K562 (cell line): ENCODE data around the gene BLTP2. TPM values are rescaled to one million over a fixed set of nuclear protein-coding genes. Genes with fewer than 3 reads are reported as not detected.

ENCODE experiments used
- ATAC-seq: fragments of 200-7000 bp; cut with Tn5 transposase; 3 replicates; pipeline ENCODE4 v1.9.1; 2020; ENCODE audit warnings: moderate library complexity
- BruUV-seq: library from RNA; stranded (reverse); fragments of 400-500 nt; replicated peaks from 2 replicates; lab custom pipeline; 2021; lab: Mats Ljungman, UMichigan
- CTCF ChIA-PET: fragments of 300-600 bp; formaldehyde crosslinking; extraction: SDS; loops from one replicate; lab custom pipeline; 2021; ENCODE audit warnings: low intra/inter-chr PET ratio; lab: Yijun Ruan, JAX
- POLR2A ChIA-PET: fragments of 300-600, 350-650 bp; sonication (Branson Sonifier 250); formaldehyde crosslinking; extraction: SDS; loops from one replicate; lab custom pipeline; 2021; ENCODE audit warnings: antibody characterized with exemption, inconsistent platforms; lab: Yijun Ruan, JAX
- DNase-seq, 4 experiments: peaks; one replicate each; pipeline versions ENCODE4 v3.0.0 to v3.0.0-alpha.2; 2011 to 2018; ENCODE audit warnings: low spot score in 3 of 4, mixed read lengths in 3 of 4; ENCODE audit errors: extremely low read depth in 1 of 4
- FAIRE-seq: peaks from 2 replicates; lab custom pipeline; 2011; peaks lifted over from hg19 to GRCh38; lab: Jason Lieb, UNC
- H2AFZ ChIP-seq: 2 replicates; pipeline ENCODE4 v1.6.0; 2011; ENCODE audit warnings: low read depth, low read length, control low read depth, inconsistent platforms
- H3K27ac ChIP-seq: fragments of 200-600 bp; 3 replicates; pipeline ENCODE4 v1.8.0; 2011; ENCODE audit warnings: low read depth, mild to moderate bottlenecking, control low read depth, inconsistent platforms, low read length, moderate library complexity, mixed read lengths; ENCODE audit errors: extremely low read depth
- H3K27me3 ChIP-seq, 2 experiments: fragments of 300-600 bp in 1 of 2; 2 replicates in 1 of 2; 3 replicates in 1 of 2; pipeline versions ENCODE4 v1.6.0 to v1.8.0; 2011; ENCODE audit warnings: inconsistent platforms in 2 of 2, low read length in 2 of 2, mild to moderate bottlenecking in 1 of 2, mixed read lengths in 1 of 2, moderate library complexity in 1 of 2; ENCODE audit not compliant: control insufficient read depth in 2 of 2, insufficient read depth in 2 of 2
- H3K36me3 ChIP-seq: fragments of 300-600 bp; 3 replicates; pipeline ENCODE4 v1.8.0; 2011; ENCODE audit warnings: mild to moderate bottlenecking, low read length, inconsistent platforms; ENCODE audit not compliant: control insufficient read depth, insufficient read depth
- H3K4me1 ChIP-seq, 2 experiments: fragments of 200-600 bp in 1 of 2; replicated peaks in 1 of 2; 2 replicates in 1 of 2; 3 replicates in 1 of 2; pipeline versions ENCODE4 v1.5.1 to v1.8.0; 2011; ENCODE audit warnings: inconsistent platforms in 2 of 2, low read length in 2 of 2, mild to moderate bottlenecking in 1 of 2, mixed read lengths in 1 of 2, moderate library complexity in 1 of 2; ENCODE audit not compliant: control insufficient read depth in 2 of 2, insufficient read depth in 2 of 2
- H3K4me2 ChIP-seq: 2 replicates; pipeline ENCODE4 v1.6.1; 2011; ENCODE audit warnings: low read length, control low read depth, inconsistent platforms, mixed read lengths; ENCODE audit not compliant: insufficient read depth
- H3K4me3 ChIP-seq: fragments of 200-600 bp; sonication (generic), shearing (Covaris generic); 2 replicates; pipeline ENCODE4 v1.5.1; 2016; ENCODE audit warnings: control low read depth, inconsistent platforms
- H3K79me2 ChIP-seq: fragments of 200-600 bp; 3 replicates; pipeline ENCODE4 v1.8.0; 2011; ENCODE audit warnings: low read length, inconsistent platforms; ENCODE audit not compliant: control insufficient read depth, insufficient read depth
- H3K9ac ChIP-seq, 2 experiments: 2 replicates each; pipeline versions ENCODE4 v1.6.0 to v1.6.1; 2011; ENCODE audit warnings: low read depth in 2 of 2, low read length in 2 of 2, control low read depth in 1 of 2, inconsistent platforms in 1 of 2, mild to moderate bottlenecking in 1 of 2, mixed read lengths in 1 of 2; ENCODE audit not compliant: insufficient read depth in 1 of 2
- H3K9me1 ChIP-seq: one replicate; pipeline ENCODE4 v1.6.0; 2011; ENCODE audit warnings: inconsistent platforms, mild to moderate bottlenecking, low read length, moderate library complexity; ENCODE audit not compliant: control insufficient read depth, insufficient read depth
- H3K9me3 ChIP-seq: replicated peaks from 2 replicates; pipeline ENCODE4 v1.5.1; 2011; ENCODE audit warnings: low read depth, low read length, inconsistent platforms; ENCODE audit not compliant: control insufficient read depth, insufficient read depth
- H4K20me1 ChIP-seq: replicated peaks from 2 replicates; pipeline ENCODE4 v1.6.1; 2011; ENCODE audit warnings: low read length, inconsistent platforms, mixed read lengths; ENCODE audit not compliant: control insufficient read depth, insufficient read depth
- BRF1 ChIP-seq: IDR thresholded peaks from 3 replicates; pipeline ENCODE4 v1.6.1; 2011; ENCODE audit warnings: borderline replicate concordance, mild to moderate bottlenecking; ENCODE audit not compliant: insufficient read length; ENCODE audit errors: extremely low read depth
- POLR2A ChIP-seq: fragments of 450-650 bp; conservative IDR thresholded peaks from 2 replicates; pipeline ENCODE4 v1.6.1; 2016
- POLR2AphosphoS5 ChIP-seq: IDR thresholded peaks from 2 replicates; pipeline ENCODE4 v1.6.1; 2011; ENCODE audit warnings: mild to moderate bottlenecking, low read depth, low read length, moderate library complexity; ENCODE audit not compliant: control insufficient read depth, insufficient read depth
- POLR2G ChIP-seq: fragments of 200-400 bp; formaldehyde crosslinking; IDR thresholded peaks from 2 replicates; pipeline ENCODE4 v1.6.1; 2017; ENCODE audit warnings: low read depth, mild to moderate bottlenecking, antibody characterized with exemption, low read length, moderate library complexity
- THRA ChIP-seq: fragments of 450-650 bp; IDR thresholded peaks from 2 replicates; pipeline ENCODE4 v1.6.1; 2017; ENCODE audit warnings: mild to moderate bottlenecking, moderate library complexity
- WGBS: fragments of 100-300 bp; shearing (Covaris generic); methylation state at CpG from one replicate; pipeline ENCODE4 v1.1.6; 2016; ENCODE audit warnings: low coverage, mixed read lengths; ENCODE audit not compliant: insufficient coverage; ENCODE audit errors: missing lambda C conversion rate; 5-methylcytosine and 5-hydroxymethylcytosine counted together
- in situ Hi-C: fragments of 300-500 bp; cut with MboI; formaldehyde crosslinking; loops from 4 replicates; pipeline ENCODE4 v1.15.0; 2018; ENCODE audit warnings: inconsistent platforms, mixed read lengths
- intact Hi-C: fragments of 100-400 bp; cut with micrococcal nuclease; formaldehyde crosslinking; loops from 2 replicates; pipeline ENCODE4 v1.14.2; 2022
- polyA plus RNA-seq, 8 experiments: library from polyadenylated mRNA; depleted of rRNA in 4 of 8; stranded (reverse) in 5 of 8; unstranded in 3 of 8; fragments of >200 nt; fragmentation: Nextera tagmentation in 2 of 8; fragmentation: Illumina TruSeq in 1 of 8; extraction: Ambion mirVana in 2 of 8; extraction: Trizol in 1 of 8; gene quantifications; 2 replicates each; pipeline versions ENCODE4 v1.2.1 to v1.2.3, GENCODE V29; 2011 to 2014; ENCODE audit warnings: inconsistent platforms in 1 of 8, missing spikeins in 1 of 8
- total RNA-seq, 7 experiments: library from RNA; depleted of rRNA in 6 of 7; stranded (reverse); fragments of >200 nt in 6 of 7; fragmentation: Illumina TruSeq in 2 of 7; extraction: Trizol in 2 of 7; gene quantifications; 2 replicates each; pipeline versions ENCODE4 v1.2.1 to v1.2.3, GENCODE V29; 2011 to 2021; ENCODE audit warnings: low replicate concordance in 1 of 7

BLTP2 gene
- total and polyA plus RNA-seq, 9 of the 15 experiments (the other 6 are each of a cell fraction or from before 2014, with no cell fraction given) = 14.7 to 174 (median 103) TPM

- H2AFZ ChIP-seq = no peak within 1 kb of the TSS
- ChIA-PET CTCF (interaction anchor here (1.9 kb wide), 1 partner anchor 119 kb away, joined by 16 read pairs; no protein-coding TSS in a partner anchor), POLR2A (interaction anchor here (0.5 to 1.6 kb wide), 6 partner anchors 10 to 124 kb away, joined by 3 to 7 read pairs (median 4); partner anchors contain the start of genes ALDOC and BLTP2)
- FAIRE-seq (no peak), DNase-seq (no peak), ATAC-seq (peak; percentile 15; the same call in 2 of the 3 replicates)
- 94% methylated on average over 5 of the region's 5 CpGs for WGBS
- H3K4me2 ChIP-seq = no peak within 1 kb of the TSS
- intact Hi-C loops = loop anchor here (2.0 kb wide), 1 partner anchor 119 kb away; no protein-coding TSS in a partner anchor
- peaks cover 97% of the 10 kb centered on the region for H3K36me3 ChIP-seq
- 0 out of 2 replicates have a peak, but pooled peaks cover 8% of the 10 kb centered on the region for H4K20me1 ChIP-seq
- peak within 1 kb of the TSS in 1 of 2 experiments; percentile 4; a peak in 1 of 4 replicates for H3K9ac ChIP-seq
- H3K4me3 ChIP-seq = no peak within 1 kb of the TSS
- no peaks in the 10 kb centered on the region for H3K9me3 ChIP-seq
- in situ Hi-C loops = no loop called here
- H3K9me1 ChIP-seq = no peaks in the 10 kb centered on the region
- H3K79me2 ChIP-seq = no peaks in the 10 kb centered on the region
- no peaks in the 10 kb centered on the region for H3K27me3 ChIP-seq
- no peaks in the 10 kb centered on the region for H3K4me1 ChIP-seq
- BruUV-seq = no TSS peak
- no peak within 1 kb of the TSS for H3K27ac ChIP-seq
- peak; percentile 48; the same call in 1 of the 2 replicates for TF ChIP-seq POLR2A
- TF ChIP-seq THRA = no peak
- no peak for TF ChIP-seq BRF1
- TF ChIP-seq POLR2G = 0 out of 2 replicates have a peak, but pooled peaks have one; percentile 29
- TF ChIP-seq POLR2AphosphoS5 = 0 out of 2 replicates have a peak, but pooled peaks have one; percentile 8
- TF ChIP-seq, all 486 proteins: peak for 3
These were observed 31.0 kb downstream of the BLTP2 start, which contains the start of gene RSKR for GRCh38 chr17:28613931-28614381. RSKR (minus strand) TSS chr17:28614185; CDS start chr17:28614161, 24 bp downstream.
